Measurements from ENCODE around the gene NDUFA11.
"Not testable (repeated sequence)": the region's sequence is repeated elsewhere in the genome, so short reads cannot be mapped to it uniquely, and the experiment has no call there.

The NDUFA11 gene

GRCh38 chr19:5848621-5849020 lies 55.0 kb downstream of the NDUFA11 start:
- H3K27me3 ChIP-seq (ENCODE audit: control insufficient read depth in 5 of 5, insufficient read depth in 4 of 5, low read length in 5 of 5); H3K9me3 ChIP-seq (ENCODE audit: control insufficient read depth in 5 of 5, low read length in 5 of 5); H3K4me3 ChIP-seq (ENCODE audit: low read depth in 1 of 5, low read length in 5 of 5); H3K27ac ChIP-seq (ENCODE audit: low read depth, low read length); H3K4me1 ChIP-seq (ENCODE audit: control insufficient read depth in 5 of 5, insufficient read depth in 5 of 5, low read length in 5 of 5); H3K36me3 ChIP-seq (ENCODE audit: control insufficient read depth in 5 of 5, insufficient read depth in 5 of 5, low read length in 5 of 5); H3K9ac ChIP-seq (ENCODE audit: low read length in 5 of 5): not testable (repeated sequence)

- not testable (repeated sequence) for H3K4me3 ChIP-seq (ENCODE audit: low read depth in 1 of 5, low read length in 5 of 5); H3K36me3 ChIP-seq (ENCODE audit: control insufficient read depth in 5 of 5, insufficient read depth in 5 of 5, low read length in 5 of 5); H3K9me3 ChIP-seq (ENCODE audit: control insufficient read depth in 5 of 5, low read length in 5 of 5); H3K27me3 ChIP-seq (ENCODE audit: control insufficient read depth in 5 of 5, insufficient read depth in 4 of 5, low read length in 5 of 5); H3K9ac ChIP-seq (ENCODE audit: low read length in 5 of 5); H3K4me1 ChIP-seq (ENCODE audit: control insufficient read depth in 5 of 5, insufficient read depth in 5 of 5, low read length in 5 of 5); H3K27ac ChIP-seq (ENCODE audit: low read depth, low read length)
Observed at GRCh38 chr19:5847846-5848245, 55.7 kb downstream of the NDUFA11 start.

Measured in subcutaneous abdominal adipose tissue (tissue), 5 donors.